HG03520 (cell line): ENCODE data around the gene NCAM2.

Experiments
- ATAC-seq: cut with Tn5 transposase; IDR thresholded peaks from one replicate; pipeline ENCODE4 v1.9.1; 2021; ENCODE audit warnings: mild to moderate bottlenecking, moderate library complexity; ENCODE audit not compliant: unreplicated experiment

The NCAM2 gene

DNA sequence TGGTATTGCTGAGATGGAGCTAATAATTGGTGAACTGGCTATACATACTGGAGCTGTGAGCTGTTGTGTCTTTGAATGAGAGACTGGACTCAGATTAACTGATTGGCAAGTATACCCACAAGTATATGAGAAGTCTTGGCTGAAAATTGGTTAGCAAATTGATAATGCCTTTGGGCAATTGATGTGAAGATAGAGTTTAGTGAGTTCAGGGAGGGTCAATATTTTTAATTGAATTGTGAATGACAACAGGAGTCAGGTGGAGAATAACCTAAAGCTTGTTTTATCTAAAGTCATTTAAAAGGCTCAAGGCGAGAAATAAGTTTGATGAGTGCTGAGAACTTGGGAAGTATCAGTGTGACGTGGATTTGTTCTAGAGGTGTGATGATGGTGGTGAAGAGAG, 27.5 kb downstream of the NCAM2 start:
- no peak for ATAC-seq

DNA sequence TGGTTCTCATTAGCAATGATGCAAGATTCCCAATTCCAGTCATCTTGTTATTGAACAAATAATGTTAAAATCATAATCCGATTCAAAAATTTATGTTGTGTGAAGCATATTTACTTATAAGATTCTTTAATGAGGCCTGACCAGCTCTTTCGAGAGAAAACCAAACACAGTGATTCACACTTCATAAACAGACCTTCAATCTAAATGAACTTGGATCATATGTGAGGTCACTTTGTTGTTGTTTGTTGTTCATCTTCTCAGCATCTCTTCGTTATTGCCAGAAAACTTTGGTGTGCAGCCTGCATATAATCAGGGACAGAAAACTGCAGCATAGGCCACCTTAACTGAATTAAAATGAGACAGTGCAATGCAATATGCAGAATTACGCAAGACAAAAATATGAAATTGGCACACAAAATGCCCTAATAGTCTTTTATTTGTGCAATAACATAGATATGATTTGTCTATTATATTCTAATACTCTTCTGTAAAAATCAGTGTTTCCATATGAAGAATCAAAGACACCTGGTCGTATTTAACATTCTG, 30.1 kb downstream of the NCAM2 start:
- ATAC-seq, result no peak

DNA sequence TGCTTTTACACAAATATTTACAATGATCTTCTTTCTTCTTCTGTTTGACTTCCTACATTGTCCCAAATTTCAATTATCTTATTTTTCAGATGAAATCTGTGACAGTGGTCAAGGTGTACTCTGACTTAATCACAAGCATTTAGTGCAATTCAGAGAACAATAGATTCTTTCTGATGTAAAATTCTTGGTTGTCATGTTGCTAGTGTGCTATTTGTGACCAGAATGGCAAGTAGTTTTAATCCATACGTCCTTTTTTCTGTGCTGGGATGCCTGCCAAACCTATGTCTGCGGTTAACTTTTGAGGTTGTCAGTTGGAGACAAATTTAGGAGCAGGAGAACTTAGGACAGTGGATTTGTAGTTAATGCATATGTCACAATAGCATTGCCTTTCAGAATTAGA, 31.0 kb downstream of the NCAM2 start:
- no peak for ATAC-seq

DNA sequence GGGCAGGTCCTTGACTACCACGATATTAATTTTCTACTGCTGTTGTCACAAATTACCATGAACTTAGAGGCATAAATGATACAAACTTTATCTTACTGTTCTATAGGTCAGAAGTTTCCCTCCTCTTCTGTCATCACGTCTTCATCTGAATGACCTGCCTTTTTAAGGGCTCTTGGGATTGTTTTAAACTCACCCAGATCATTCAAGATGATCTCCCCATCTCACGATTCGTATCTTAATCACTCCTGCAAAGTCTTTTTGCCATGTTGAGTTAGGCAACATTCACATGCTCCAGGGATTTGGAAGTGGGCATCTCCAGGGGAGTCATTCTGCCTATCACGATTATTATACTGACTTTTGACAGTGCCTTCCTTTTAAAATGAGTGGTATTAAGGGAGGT, 32.1 kb downstream of the NCAM2 start:
- ATAC-seq, result no peak

DNA sequence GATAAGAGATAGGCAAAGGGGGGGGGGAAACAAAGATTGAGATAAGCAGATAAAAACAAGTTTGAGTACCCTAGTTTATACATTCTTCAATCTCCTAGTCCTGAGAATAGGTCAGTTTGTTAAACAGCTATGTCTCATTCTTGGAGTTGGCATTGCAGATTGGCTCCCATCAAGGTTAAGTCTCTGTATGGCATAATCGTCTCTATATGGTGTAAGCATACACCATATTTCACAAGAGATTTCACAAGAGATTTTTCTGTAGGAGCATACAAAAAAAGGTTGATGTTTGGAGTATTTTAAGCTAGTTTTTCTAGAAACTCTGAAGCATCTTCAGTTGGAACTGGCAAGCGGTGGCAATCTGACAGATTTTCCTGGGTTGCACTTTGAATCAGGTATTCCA, 35.8 kb downstream of the NCAM2 start:
- no peak for ATAC-seq

DNA sequence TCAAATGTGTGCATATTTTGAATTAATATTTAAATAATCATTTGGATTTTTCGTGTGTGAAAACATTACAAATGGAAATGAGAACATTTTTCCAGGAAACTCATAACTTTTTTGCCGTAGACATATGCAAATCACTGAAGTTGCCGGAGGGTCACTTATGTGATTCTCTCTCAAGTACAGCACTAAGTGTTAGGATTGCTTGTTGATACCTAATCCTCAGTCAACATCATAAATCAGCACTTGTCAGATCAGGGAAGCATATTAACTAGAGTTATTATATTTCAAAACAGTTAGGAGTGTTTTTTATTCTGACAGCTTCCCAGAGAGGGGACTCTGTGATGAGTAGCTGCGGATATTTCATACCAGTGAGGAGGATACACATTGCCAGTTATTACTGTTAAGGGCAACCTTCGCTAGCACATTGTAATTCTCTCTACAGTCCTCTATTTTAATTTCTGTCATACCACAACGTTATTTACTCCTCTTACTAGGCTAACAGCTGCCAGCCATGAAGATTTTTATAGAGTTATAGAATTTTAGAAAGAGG, 41.5 kb downstream of the NCAM2 start:
- no peak for ATAC-seq

DNA sequence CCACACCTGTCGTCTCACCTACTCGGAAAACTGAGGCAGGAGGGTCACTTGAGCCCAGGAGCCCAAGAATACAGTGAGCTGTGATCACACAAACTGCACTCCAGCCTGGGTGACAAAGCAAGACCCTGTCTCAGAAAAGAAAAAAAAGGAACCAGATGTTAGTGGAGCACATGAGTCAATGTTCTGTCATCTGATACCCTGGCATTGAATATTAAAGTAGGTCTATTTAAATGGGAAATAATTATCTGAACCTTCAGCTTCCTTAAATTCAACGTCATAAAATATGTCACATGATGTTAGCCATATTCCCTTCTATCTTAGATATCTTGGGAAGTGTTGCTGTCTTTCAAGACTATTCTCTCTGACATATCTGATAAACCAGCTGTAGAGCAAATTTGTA, 47.3 kb downstream of the NCAM2 start:
- ATAC-seq, result no peak

DNA sequence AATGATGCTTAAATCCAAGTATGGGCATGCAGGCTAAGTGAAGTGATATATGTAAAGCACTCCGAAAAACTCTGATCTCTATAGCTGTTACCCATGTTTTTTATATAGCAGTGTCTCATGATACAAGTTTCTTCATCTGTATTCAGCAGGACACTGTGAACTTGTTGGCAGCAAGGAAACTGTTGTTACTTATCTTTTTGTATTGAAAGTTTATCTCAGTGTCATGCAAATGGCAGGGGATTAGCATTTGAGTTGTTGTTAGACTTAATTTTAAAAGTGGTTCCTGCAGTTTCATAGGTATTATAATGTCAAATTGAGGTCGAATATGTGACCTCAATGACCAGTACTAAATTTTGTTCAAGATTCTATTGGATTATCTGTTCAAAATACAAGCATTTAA, 47.9 kb downstream of the NCAM2 start:
- ATAC-seq, result no peak

DNA sequence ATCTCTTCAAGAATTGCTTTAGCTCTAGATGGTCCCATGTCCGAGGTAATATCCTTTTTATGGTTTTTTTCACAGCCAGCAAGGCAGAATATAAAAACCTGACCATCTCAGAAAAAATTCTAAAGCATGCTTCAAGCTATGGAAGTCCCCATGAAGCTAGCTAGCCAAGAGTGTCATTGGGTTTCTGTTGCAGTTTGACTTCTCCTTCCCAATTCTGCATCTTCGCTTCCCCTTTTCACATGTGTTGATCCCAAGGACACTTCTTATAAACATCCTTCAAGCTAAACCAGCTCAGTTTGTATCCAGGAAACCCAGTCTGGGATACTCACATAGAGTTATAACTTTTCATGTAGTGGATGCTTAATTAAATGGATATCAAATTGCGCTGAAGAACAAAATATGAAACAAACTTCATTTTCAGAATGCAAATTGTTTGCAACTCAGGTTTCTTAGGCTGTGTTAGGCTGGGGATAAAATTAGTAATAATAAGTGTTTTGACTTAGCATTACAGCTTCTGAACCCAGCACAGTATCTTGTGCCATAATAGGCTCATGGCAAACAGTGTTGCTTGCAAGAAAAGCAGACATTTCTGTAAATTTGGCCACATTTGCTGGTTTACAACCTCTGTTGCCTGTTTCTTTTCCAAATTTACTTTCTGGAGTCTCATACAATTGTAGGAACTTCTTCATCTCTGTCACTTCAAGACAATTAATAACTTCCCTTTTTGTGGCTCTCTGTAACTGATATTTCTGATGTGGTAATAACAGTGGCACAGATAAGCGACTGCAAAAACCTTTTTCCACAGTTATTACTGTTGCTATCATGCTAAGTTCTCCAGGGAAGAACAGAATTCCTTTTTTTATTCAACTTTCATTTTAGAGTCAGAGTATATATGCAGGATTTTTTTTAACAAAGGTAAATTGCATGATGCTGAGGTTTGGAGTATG, 53.2 kb downstream of the NCAM2 start:
- no peak for ATAC-seq

DNA sequence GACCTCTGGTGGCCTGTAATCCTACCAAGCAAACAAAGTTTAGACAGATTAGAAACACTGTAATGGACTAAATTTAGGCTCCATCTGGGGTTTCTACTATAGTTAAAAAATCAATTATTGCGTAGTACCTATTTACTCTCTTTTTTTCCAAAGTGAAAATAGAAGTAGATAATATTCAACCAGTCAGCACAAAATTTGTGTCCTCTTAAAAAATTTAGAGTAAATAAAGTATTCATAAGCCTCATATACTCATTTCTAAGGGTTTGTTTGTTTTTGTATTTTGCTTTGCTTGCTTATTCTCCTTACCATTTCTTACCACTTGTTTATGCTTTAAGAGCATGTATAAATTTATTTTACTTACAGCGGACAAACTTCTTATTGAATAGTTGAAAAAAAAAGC, 54.5 kb downstream of the NCAM2 start:
- ATAC-seq, result no peak

DNA sequence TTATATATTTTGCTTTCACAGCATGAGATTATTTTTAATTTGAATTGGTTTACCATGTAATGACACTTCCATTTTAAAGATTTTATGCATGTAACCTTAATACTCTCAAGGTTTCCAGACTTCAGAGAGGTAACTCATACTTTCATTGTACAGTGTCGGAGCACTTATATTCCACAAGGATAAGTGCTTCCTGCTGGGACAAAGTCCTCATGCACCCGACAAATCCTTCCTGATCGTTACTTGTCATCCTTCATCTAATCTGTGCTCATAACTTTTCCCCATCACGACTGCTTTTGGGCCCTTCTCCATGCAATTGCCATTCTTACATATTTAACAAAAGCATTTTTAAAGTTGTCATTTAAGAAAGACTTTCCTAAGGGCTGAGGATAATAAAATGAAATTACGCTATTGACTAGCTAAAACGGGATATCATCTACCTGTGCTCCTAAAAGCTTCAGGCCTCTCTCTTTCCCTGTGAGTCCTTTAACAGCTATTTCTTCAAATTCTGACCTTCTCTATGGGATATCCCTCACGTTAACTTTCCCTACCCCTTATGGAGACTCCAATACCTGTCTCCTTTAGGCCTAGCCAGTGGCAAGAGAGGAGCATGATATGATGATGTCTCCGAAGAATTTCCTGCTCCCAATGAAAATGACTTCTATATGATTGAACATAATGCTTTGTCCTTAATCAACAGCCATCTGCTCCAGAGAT, 59.3 kb downstream of the NCAM2 start:
- ATAC-seq, result no peak

DNA sequence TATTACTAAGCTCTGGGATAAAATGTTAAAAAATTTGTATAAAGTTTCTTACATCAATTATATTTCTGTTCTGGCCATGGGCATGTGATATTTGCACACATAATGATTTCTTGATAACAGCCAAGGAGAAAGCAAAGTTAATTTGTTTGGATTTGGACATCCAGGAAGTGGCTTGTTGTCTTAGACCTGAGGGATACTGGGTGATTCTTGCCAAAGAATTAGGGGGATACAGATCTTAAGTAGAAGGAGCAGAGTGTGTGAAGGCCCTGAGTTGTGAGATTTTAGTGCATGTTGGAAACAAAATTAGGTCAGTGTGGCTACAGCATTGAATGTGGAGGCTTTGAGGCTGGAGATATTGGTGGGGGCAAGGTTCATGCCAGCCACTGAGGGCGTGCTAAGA, 65.6 kb downstream of the NCAM2 start:
- no peak for ATAC-seq

DNA sequence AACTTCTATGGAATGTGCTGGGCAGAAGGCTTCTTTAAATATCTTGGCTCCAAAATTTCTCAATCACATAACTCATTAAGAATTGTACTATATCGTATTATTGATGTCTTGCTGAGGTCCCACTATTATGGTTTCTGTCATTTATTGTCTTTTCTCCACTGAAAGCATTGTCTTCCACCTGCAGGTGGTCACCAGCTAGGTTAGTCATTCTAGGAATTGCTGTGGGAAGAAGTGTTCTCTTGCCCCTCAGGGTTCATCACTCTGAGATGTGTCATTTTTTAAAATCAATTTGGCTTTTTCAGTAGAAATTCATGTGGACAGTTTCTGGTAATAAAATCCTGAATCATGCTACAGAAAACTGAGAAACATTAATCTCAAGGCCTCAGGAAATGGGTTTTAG, 66.1 kb downstream of the NCAM2 start:
- no peak for ATAC-seq

DNA sequence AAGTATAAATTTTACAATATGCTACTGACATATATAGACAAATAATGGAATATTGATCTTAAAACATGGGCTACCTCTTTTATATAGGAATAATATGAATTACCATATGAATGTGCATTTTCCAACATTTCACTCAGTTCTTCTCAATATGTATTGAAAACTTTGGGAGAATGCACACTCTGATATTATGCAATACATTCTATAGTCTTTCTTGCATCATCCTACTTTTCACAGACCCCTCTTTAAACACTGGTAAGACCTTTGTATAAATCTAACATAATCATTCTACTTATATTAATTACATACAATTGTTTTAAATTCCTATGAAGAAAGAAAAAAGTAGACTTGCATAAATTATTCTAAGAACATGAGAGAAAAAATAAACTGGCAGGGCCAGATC, 69.2 kb downstream of the NCAM2 start:
- no peak for ATAC-seq

DNA sequence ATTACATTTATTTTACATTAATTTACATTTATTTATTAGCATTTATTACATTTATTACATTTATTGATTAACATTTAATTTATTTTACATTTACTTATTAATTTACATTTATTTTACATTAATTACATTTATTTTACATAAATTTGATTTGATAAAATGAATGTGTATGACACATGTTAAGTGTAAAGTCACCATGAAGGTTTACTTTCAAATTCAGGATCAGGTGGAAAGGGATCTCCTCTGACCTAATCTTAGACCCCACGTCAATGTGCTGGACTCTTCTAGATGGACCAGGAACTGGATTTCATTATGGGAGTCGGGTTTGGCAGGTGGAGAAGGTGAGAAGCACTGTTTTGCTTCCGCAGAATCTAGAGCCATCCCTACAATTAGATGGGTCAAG, 76.1 kb downstream of the NCAM2 start:
- no peak for ATAC-seq

DNA sequence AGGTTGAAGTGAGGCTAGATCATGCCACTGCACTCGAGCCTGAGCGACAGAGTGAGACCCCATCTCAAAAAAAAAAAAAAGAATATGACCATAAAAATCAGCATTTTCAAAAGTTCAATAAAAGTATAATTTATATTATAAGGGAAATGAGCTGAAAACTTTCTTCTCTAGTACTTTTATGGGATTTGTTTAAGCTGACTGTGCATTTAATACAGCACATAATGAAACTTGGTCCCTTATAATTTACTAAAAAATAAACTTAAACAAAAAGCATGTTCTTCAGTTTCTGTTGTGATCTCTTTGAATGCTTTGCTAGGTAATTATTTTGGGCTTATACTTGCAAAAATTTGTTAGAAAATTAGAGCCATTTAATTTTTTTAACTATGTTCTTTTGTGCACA, 77.8 kb downstream of the NCAM2 start:
- ATAC-seq, result no peak

DNA sequence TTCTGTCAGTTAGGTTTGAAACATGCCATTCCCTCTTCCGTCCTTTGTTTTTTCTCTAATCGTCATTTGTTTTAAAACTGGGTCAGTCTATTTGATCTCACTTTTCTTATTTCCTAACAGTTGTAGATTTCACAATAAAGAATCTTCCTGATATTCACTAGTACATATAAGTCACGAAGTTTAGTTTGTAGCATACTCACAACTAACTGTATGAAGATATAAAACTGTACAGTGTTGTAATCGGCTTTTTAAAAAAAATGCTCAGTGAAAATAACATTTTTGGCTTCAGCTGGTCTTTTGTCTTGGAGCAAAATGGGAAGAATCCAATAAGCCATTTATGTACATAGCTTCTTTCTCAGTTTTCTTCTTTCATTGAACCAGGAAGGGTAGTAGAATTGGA, 78.3 kb downstream of the NCAM2 start:
- no peak for ATAC-seq

DNA sequence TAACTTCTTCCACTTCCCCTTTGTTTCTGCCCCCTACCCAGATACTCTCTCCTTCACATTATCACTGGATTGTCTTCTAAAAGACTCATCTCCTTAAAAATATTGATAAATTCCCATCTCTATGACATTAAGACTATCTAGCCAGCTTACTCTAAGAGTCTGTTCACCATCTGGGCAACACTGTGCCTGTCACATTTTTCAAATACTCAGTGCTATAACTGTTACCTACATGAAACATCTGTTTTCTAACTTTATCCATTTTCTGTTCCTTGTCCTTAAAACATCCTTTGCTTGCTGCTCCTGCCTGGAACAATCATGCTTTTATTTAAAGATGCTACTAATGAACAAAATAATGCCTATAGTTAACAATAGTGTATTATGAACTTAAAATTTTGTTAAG, 81.4 kb downstream of the NCAM2 start:
- ATAC-seq, result no peak

DNA sequence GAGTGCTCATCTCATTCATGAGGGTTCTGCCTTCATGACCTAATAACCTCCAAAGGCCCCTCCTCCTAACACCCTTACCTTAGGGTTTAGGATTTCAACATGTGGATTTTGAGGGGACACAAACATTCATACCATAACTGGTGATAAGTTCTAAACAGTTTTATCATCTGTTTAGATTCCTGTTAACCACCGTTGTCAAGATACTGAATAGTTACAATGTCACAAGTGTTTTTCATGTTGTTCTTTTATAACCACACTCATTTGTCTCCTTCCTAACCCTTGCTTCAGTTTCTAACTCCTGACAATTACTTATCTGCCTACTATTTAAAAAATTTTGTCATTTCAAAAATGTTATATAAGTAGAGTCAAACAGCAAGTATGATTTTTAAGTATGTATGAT, 86.0 kb downstream of the NCAM2 start:
- no peak for ATAC-seq

DNA sequence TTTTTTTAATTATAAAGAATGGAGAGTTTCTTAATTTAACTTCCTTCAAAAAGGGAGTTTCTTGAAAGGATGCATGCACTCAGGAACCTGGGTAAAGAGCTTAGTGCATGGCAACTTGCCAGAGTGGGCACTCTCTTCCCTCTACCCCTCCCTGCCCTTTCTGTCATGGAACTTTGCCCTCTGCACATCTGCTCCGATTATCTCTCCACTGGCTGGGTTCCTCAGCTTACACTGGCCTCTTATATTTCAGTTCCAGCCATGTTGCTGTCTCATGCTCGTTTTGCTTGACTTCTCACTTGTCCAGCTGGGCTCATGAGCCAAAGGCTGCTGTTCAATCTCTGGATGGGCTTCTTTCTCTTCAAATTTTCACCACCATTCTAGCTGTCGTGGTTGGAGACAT, 87.0 kb downstream of the NCAM2 start:
- no peak for ATAC-seq

DNA sequence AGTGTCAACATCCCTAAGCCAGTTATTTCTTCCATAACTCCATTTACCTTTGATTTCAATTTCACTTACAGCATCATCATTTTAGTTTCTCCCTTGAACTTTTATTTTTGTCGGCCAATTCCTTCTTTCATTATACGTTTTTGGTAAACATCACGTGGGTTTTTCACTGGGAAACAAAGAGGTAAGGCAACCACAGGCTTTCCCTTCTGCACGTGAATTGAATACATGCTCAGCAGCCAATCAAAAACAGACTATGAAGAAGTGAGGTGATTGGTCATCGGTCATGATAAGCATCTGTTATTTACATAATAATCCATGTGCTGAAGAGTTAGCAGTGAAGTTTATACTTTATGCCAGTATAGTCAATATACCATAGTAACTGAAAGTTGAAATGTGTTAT, 98.7 kb downstream of the NCAM2 start:
- no peak for ATAC-seq

DNA sequence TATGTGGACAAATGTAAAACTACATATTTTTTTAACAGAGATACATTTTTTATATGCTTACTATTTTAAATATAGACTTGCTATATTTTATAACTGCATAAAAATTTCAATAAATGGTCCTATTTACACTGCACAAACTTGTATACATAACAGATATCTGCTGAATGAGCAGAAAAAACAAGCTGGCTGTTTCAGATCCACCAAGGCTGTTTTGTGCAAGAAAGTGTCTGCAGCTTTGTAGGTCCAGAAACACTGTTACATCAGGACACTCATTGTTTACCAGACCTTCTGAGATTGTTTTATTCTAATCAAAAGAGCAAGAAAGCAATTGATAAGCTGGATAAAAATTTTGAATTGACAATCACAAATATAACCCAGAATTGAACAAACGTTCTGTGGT, 99.3 kb downstream of the NCAM2 start:
- no peak for ATAC-seq
